ENCODE data around the gene PIGU.

DNA sequence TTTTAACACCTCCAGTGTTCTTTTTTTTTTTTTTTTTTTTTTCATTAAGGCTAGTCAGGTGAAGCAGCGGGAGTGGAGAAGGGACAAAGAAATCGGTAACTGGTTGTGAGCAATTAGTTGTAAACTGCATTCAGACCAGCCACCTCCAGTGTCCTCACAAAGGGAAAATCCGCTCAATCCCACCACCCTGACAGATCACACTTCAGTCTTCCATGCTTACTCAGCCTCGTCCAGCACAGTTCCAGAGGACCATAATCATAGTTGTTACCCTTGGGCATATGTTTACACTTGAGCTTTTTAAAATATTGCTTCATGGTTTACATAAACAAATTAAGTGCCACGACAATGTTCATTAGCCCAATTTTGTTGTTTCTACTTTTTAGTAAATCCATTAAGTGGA, 150.4 kb downstream of the PIGU start:
- TF ChIP-seq EZH2 (IDR thresholded peaks at IDR 0.05) (no peak), POLR2AphosphoS5 (IDR thresholded peaks at IDR 0.05; ENCODE audit: borderline replicate concordance, low read depth, low read length) (no peak)
